ENCODE measurements around the gene CERK. TPM values are rescaled to one million over a fixed set of nuclear protein-coding genes. Genes with fewer than 3 reads are reported as not detected.

The CERK gene
- polyA plus RNA-seq, 1 of the 3 experiments (the other 2 are of a cell fraction): 32.6 TPM

DNA sequence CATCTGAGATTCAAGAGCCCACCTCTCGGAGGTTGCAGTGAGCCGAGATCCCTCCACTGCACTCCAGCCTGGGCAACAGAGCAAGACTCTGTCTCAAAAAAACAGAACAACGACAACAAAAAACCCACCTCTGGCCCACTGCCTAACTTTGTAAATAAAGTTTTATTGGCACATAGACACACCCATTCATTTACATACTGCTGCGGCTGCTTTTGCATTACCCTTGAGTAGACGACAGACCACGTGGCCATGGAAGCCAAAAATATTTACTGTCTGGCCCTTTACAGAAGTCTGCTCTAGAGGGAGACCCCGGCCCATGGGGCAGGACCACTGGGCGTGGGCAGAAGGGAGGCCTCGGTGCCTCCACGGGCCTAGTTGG, 70.8 kb downstream of the CERK start (continued):
- TF ChIP-seq, protein P1, sequence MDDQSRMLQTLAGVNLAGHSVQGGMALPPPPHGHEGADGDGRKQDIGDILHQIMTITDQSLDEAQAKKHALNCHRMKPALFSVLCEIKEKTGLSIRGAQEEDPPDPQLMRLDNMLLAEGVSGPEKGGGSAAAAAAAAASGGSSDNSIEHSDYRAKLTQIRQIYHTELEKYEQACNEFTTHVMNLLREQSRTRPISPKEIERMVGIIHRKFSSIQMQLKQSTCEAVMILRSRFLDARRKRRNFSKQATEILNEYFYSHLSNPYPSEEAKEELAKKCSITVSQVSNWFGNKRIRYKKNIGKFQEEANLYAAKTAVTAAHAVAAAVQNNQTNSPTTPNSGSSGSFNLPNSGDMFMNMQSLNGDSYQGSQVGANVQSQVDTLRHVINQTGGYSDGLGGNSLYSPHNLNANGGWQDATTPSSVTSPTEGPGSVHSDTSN (IDR thresholded peaks at IDR 0.05): no peak
- TF ChIP-seq SMC3 (IDR thresholded peaks at IDR 0.05; ENCODE audit: low read depth, low read length) (no peak), RCOR1 (IDR thresholded peaks at IDR 0.05; ENCODE audit: low read length) (no peak), RAD21 (IDR thresholded peaks at IDR 0.05; ENCODE audit: low read length) (no peak)

DNA sequence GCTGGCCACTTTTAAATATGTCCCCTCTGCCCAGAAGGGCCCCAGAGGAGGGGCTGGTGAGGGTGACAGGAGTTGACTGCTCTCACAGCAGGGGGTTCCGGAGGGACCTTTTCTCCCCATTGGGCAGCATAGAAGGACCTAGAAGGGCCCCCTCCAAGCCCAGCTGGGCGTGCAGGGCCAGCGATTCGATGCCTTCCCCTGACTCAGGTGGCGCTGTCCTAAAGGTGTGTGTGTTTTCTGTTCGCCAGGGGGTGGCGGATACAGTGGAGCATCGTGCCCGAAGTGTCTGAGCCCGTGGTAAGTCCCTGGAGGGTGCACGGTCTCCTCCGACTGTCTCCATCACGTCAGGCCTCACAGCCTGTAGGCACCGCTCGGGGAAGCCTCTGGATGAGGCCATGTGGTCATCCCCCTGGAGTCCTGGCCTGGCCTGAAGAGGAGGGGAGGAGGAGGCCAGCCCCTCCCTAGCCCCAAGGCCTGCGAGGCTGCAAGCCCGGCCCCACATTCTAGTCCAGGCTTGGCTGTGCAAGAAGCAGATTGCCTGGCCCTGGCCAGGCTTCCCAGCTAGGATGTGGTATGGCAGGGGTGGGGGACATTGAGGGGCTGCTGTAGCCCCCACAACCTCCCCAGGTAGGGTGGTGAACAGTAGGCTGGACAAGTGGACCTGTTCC, 71.3 kb downstream of the CERK start:
- 85% methylated on average over 4 of the region's 17 CpGs for WGBS (ENCODE audit: low lambda C conversion rate)

More for the DNA sequence above, 71.3 kb downstream of the CERK start:
- Histone ChIP-seq H3K36me3 (replicated peaks in 1 of 2; ENCODE audit: control insufficient read depth in 1 of 2, insufficient read depth in 2 of 2, low read length in 1 of 2) (peaks cover 0 to 19% of the 10 kb centered on the region in 2 experiments), H3K4me3 (ENCODE audit: low read depth in 2 of 2, low read length in 1 of 2) (no peak overlapping the region), H2AFZ (ENCODE audit: low read depth) (no peak overlapping the region), H3K9me3 (no peaks in the 10 kb centered on the region), H3K27ac (ENCODE audit: low read depth in 2 of 2, low read length in 1 of 2) (no peak overlapping the region), H4K20me1 (ENCODE audit: insufficient read depth) (no peaks in the 10 kb centered on the region), H3K4me2 (no peak overlapping the region), H3K9me2 (no peaks in the 10 kb centered on the region), H3K9ac (no peak overlapping the region), H3K79me2 (ENCODE audit: insufficient read depth) (no peaks in the 10 kb centered on the region), H3K27me3 (ENCODE audit: insufficient read depth) (no peaks in the 10 kb centered on the region), H3F3A (replicated peaks; ENCODE audit: insufficient read depth) (no peaks in the 10 kb centered on the region), H3K4me1 (ENCODE audit: control insufficient read depth in 1 of 2, insufficient read depth in 2 of 2, low read depth in 1 of 2, low read length in 1 of 2) (peaks cover 0 to 22% of the 10 kb centered on the region in 2 experiments; a peak in 2 of 4 replicates)
- no peak for DNase-seq
- TF ChIP-seq, protein P1 (IDR thresholded peaks at IDR 0.05): no peak
- TF ChIP-seq RAD21 (IDR thresholded peaks at IDR 0.05; ENCODE audit: low read length) (no peak), EP300 (IDR thresholded peaks at IDR 0.05; ENCODE audit: borderline replicate concordance in 1 of 2, low read depth in 1 of 2, low read length in 1 of 2) (no peak), EZH2phosphoT487 (IDR thresholded peaks at IDR 0.05; ENCODE audit: borderline replicate concordance, low read depth) (no peak), TCF12 (IDR thresholded peaks at IDR 0.05) (no peak), GATA2 (CRISPR knock-in tag; IDR thresholded peaks at IDR 0.05) (no peak), FOXJ3 (CRISPR knock-in tag; IDR thresholded peaks at IDR 0.05) (no peak), SIN3A (IDR thresholded peaks at IDR 0.05; ENCODE audit: borderline replicate concordance, low read depth, low read length) (no peak)
- TF ChIP-seq, protein P2, sequence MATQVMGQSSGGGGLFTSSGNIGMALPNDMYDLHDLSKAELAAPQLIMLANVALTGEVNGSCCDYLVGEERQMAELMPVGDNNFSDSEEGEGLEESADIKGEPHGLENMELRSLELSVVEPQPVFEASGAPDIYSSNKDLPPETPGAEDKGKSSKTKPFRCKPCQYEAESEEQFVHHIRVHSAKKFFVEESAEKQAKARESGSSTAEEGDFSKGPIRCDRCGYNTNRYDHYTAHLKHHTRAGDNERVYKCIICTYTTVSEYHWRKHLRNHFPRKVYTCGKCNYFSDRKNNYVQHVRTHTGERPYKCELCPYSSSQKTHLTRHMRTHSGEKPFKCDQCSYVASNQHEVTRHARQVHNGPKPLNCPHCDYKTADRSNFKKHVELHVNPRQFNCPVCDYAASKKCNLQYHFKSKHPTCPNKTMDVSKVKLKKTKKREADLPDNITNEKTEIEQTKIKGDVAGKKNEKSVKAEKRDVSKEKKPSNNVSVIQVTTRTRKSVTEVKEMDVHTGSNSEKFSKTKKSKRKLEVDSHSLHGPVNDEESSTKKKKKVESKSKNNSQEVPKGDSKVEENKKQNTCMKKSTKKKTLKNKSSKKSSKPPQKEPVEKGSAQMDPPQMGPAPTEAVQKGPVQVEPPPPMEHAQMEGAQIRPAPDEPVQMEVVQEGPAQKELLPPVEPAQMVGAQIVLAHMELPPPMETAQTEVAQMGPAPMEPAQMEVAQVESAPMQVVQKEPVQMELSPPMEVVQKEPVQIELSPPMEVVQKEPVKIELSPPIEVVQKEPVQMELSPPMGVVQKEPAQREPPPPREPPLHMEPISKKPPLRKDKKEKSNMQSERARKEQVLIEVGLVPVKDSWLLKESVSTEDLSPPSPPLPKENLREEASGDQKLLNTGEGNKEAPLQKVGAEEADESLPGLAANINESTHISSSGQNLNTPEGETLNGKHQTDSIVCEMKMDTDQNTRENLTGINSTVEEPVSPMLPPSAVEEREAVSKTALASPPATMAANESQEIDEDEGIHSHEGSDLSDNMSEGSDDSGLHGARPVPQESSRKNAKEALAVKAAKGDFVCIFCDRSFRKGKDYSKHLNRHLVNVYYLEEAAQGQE (IDR thresholded peaks at IDR 0.05; ENCODE audit: low read depth, low read length): no peak
- TF ChIP-seq, protein P3, sequence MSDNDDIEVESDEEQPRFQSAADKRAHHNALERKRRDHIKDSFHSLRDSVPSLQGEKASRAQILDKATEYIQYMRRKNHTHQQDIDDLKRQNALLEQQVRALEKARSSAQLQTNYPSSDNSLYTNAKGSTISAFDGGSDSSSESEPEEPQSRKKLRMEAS (IDR thresholded peaks at IDR 0.05; ENCODE audit: low read depth): no peak
- ChIA-PET POLR2A (no interaction called here), CTCF (interaction anchor here (2.0 kb wide), 1 partner anchor 103 kb away, joined by 19 read pairs; no protein-coding TSS in a partner anchor)
